CD14-positive monocyte (primary cell): ENCODE results near the gene TOM1. TPM values are rescaled to one million over a fixed set of nuclear protein-coding genes. Genes with fewer than 3 reads are reported as not detected.

ENCODE experiments used
- DNase-seq, 3 donors: peaks; one replicate each; pipeline ENCODE4 v3.0.0-alpha.2; 2011 to 2022
- H2AFZ ChIP-seq: 2 replicates; pipeline ENCODE4 v1.6.0; 2012; ENCODE audit warnings: mild to moderate bottlenecking, low read depth, low read length, inconsistent platforms; ENCODE audit not compliant: insufficient read depth, poor library complexity, severe bottlenecking
- H3K27ac ChIP-seq, 2 donors: 1 replicate in 1 of 2; 2 replicates in 1 of 2; pipeline ENCODE4 v1.5.1; 2012 to 2013; ENCODE audit warnings: low read length in 2 of 2, control low read depth in 1 of 2, inconsistent platforms in 1 of 2, low read depth in 1 of 2, mild to moderate bottlenecking in 1 of 2
- H3K27me3 ChIP-seq, 2 donors: one replicate each; pipeline versions ENCODE4 v1.6.0 to v1.6.1; 2011 to 2013; ENCODE audit warnings: low read length in 2 of 2; ENCODE audit not compliant: control insufficient read depth in 2 of 2, insufficient read depth in 2 of 2
- H3K36me3 ChIP-seq, 2 donors: replicated peaks in 1 of 2; 1 replicate in 1 of 2; 2 replicates in 1 of 2; pipeline versions ENCODE4 v1.5.1 to v1.6.1; 2012 to 2013; ENCODE audit warnings: low read length in 2 of 2, control low read depth in 1 of 2, inconsistent platforms in 1 of 2, mild to moderate bottlenecking in 1 of 2; ENCODE audit not compliant: insufficient read depth in 2 of 2, control insufficient read depth in 1 of 2
- H3K4me1 ChIP-seq, 2 donors: 1 replicate in 1 of 2; 2 replicates in 1 of 2; pipeline versions ENCODE4 v1.5.1 to v1.6.1; 2012 to 2013; ENCODE audit warnings: low read length in 2 of 2, control low read depth in 1 of 2, inconsistent platforms in 1 of 2, mild to moderate bottlenecking in 1 of 2, moderate library complexity in 1 of 2; ENCODE audit not compliant: insufficient read depth in 2 of 2, control insufficient read depth in 1 of 2
- H3K4me2 ChIP-seq: replicated peaks from 2 replicates; pipeline ENCODE3; 2012; ENCODE audit warnings: low read length, moderate library complexity, mild to moderate bottlenecking; ENCODE audit not compliant: poor library complexity, severe bottlenecking; ENCODE audit errors: extremely low read depth
- H3K4me3 ChIP-seq, 3 experiments: fragments of 200-600 bp in 1 of 3; sonication (generic) in 1 of 3; replicated peaks in 1 of 3; 1 replicate in 2 of 3; 2 replicates in 1 of 3; pipeline ENCODE4 v1.5.1; 2011 to 2013; ENCODE audit warnings: low read length in 3 of 3, mild to moderate bottlenecking in 3 of 3, control low read depth in 2 of 3, low read depth in 2 of 3, inconsistent platforms in 1 of 3, moderate library complexity in 1 of 3
- H3K79me2 ChIP-seq: 2 replicates; pipeline ENCODE4 v1.6.0; 2012; ENCODE audit warnings: mild to moderate bottlenecking, control low read depth, inconsistent platforms, low read length, moderate library complexity; ENCODE audit not compliant: insufficient read depth
- H3K9ac ChIP-seq: 2 replicates; pipeline ENCODE4 v1.6.0; 2017; ENCODE audit warnings: low read length, mild to moderate bottlenecking; ENCODE audit not compliant: insufficient read depth, poor library complexity, severe bottlenecking
- H3K9me3 ChIP-seq, 2 donors: replicated peaks in 1 of 2; 1 replicate in 1 of 2; 2 replicates in 1 of 2; pipeline versions ENCODE4 v1.5.1 to v1.6.1; 2012 to 2013; ENCODE audit warnings: low read length in 2 of 2, control low read depth in 1 of 2; ENCODE audit not compliant: control insufficient read depth in 1 of 2, insufficient read depth in 1 of 2
- H4K20me1 ChIP-seq: 2 replicates; pipeline ENCODE4 v1.6.0; 2012; ENCODE audit warnings: mild to moderate bottlenecking, low read length, control low read depth, moderate library complexity; ENCODE audit not compliant: insufficient read depth
- H3K27ac Mint-ChIP-seq, 7 donors: one replicate each; pipeline ENCODE4 v1.8.0; 2020; ENCODE audit warnings: mild to moderate bottlenecking in 7 of 7, mixed read lengths in 7 of 7, moderate library complexity in 6 of 7, inconsistent platforms in 2 of 7
- H3K27me3 Mint-ChIP-seq, 3 donors: one replicate each; pipeline ENCODE4 v1.8.0; 2021 to 2022; ENCODE audit warnings: low read depth in 3 of 3, mild to moderate bottlenecking in 3 of 3, mixed read lengths in 3 of 3, moderate library complexity in 3 of 3, inconsistent platforms in 1 of 3
- H3K36me3 Mint-ChIP-seq, 2 donors: one replicate each; pipeline ENCODE4 v1.8.0; 2020; ENCODE audit warnings: mixed read lengths in 2 of 2, inconsistent platforms in 1 of 2, mild to moderate bottlenecking in 1 of 2
- H3K4me1 Mint-ChIP-seq: one replicate; pipeline ENCODE4 v1.8.0; 2020; ENCODE audit warnings: mild to moderate bottlenecking, mixed read lengths
- H3K4me3 Mint-ChIP-seq, 2 donors: one replicate each; pipeline ENCODE4 v1.8.0; 2020; ENCODE audit warnings: mild to moderate bottlenecking in 2 of 2, mixed read lengths in 2 of 2, moderate library complexity in 1 of 2
- H3K9me3 Mint-ChIP-seq, 7 donors: one replicate each; pipeline ENCODE4 v1.8.0; 2020 to 2022; ENCODE audit warnings: mixed read lengths in 7 of 7, mild to moderate bottlenecking in 6 of 7, moderate library complexity in 6 of 7, inconsistent platforms in 2 of 7
- WGBS: methylation state at CpG from one replicate; pipeline ENCODE4 v1.1.5; 2013; ENCODE audit warnings: missing lambda C conversion rate; ENCODE audit not compliant: insufficient coverage; 5-methylcytosine and 5-hydroxymethylcytosine counted together
- intact Hi-C, 2 donors: fragments of 100-400 bp; cut with micrococcal nuclease; formaldehyde crosslinking; loops; one replicate each; pipeline versions ENCODE4 v1.15.0 to v1.15.1; 2023
- polyA plus RNA-seq, 3 donors: library from polyadenylated mRNA; depleted of rRNA in 1 of 3; unstranded in 2 of 3; stranded (reverse) in 1 of 3; fragments of 300-500 nt in 2 of 3; fragments of >200 nt in 1 of 3; fragmentation: Illumina TruSeq in 2 of 3; gene quantifications; 1 replicate in 2 of 3; 2 replicates in 1 of 3; pipeline ENCODE4 v1.2.3, GENCODE V29; 2012 to 2021
- TF ChIP-seq, protein P1 (sequence below): fragments of 200-600 bp; IDR thresholded peaks from one replicate; pipeline ENCODE4 v1.8.0; 2022; ENCODE audit warnings: antibody characterized with exemption, mild to moderate bottlenecking

The TOM1 gene
- polyA plus RNA-seq, 3 donors: 80.5 to 167 (median 120) TPM

DNA sequence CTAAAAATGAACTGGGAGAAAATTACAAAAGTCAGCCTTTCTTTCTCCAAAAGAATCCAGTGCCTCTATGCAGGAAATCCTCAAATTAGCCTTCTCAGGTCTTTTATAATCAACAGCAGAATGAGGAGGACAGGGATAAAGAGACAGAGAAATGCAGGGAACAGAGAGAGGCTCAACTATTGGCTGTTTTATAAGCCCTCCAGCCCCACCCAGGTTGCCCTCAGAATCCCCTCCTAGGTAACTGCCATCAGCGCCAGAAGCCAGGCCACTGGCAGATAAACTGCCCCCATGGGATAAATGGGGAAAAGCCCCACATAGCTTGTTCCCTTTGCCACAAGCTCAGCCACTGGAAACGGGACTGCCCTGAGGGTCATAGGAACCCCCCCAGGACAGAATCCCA, 70.3 kb downstream of the TOM1 start:
- peaks cover 46% of the 10 kb centered on the region for H3K4me1 Mint-ChIP-seq
- H3K9me3 Mint-ChIP-seq: peaks cover 0 to 2% (median 0%) of the 10 kb centered on the region in 7 donors
- H3K4me1 ChIP-seq: peaks cover 50 to 57% of the 10 kb centered on the region in 2 donors
- peak overlapping the region in 1 of 7 donors; percentile 15 for H3K27ac Mint-ChIP-seq
- no peaks in the 10 kb centered on the region for H4K20me1 ChIP-seq
- H3K79me2 ChIP-seq: no peaks in the 10 kb centered on the region
- peaks cover 0 to 9% (median 2%) of the 10 kb centered on the region in 3 donors for H3K27me3 Mint-ChIP-seq
- no peak overlapping the region for H3K27ac ChIP-seq
- no peaks in the 10 kb centered on the region for H3K9me3 ChIP-seq
- no peak overlapping the region for H3K4me3 ChIP-seq
- no peak overlapping the region for H3K4me2 ChIP-seq
- H2AFZ ChIP-seq: no peak overlapping the region
- DNase-seq: no peak
- no CpG with 5 or more reads among the region's 2 CpGs for WGBS
- no peak overlapping the region for H3K9ac ChIP-seq
- no peaks in the 10 kb centered on the region for H3K27me3 ChIP-seq
- intact Hi-C loops: no loop called here
- no peak overlapping the region for H3K4me3 Mint-ChIP-seq
- TF ChIP-seq, protein P1, sequence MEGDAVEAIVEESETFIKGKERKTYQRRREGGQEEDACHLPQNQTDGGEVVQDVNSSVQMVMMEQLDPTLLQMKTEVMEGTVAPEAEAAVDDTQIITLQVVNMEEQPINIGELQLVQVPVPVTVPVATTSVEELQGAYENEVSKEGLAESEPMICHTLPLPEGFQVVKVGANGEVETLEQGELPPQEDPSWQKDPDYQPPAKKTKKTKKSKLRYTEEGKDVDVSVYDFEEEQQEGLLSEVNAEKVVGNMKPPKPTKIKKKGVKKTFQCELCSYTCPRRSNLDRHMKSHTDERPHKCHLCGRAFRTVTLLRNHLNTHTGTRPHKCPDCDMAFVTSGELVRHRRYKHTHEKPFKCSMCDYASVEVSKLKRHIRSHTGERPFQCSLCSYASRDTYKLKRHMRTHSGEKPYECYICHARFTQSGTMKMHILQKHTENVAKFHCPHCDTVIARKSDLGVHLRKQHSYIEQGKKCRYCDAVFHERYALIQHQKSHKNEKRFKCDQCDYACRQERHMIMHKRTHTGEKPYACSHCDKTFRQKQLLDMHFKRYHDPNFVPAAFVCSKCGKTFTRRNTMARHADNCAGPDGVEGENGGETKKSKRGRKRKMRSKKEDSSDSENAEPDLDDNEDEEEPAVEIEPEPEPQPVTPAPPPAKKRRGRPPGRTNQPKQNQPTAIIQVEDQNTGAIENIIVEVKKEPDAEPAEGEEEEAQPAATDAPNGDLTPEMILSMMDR: no peak
- H3K36me3 ChIP-seq: no peaks in the 10 kb centered on the region
- H3K36me3 Mint-ChIP-seq: no peaks in the 10 kb centered on the region

DNA sequence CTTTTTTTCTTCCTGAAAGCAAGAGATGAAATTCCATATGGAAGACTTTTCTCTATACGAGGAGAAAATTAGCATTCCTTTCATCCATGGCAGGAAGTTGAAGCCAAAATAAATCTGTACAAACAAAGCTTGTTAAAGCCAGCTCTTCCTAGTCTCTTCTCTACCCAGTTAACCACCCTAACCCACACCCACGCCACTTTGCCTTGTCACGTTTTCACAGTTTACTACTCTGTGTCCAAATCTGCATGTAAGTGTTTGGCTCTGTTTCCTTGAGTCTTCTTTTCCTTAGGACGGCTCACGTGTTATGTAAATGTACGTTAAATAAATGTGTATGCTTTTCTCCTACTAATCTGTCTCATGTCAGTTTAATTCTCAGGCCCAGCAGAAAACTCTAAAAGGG, 74.1 kb downstream of the TOM1 start:
- intact Hi-C loops: no loop called here
- H3K9me3 ChIP-seq: no peaks in the 10 kb centered on the region
- no peak overlapping the region for H3K4me2 ChIP-seq
- H3K4me1 ChIP-seq: peaks cover 59 to 60% of the 10 kb centered on the region in 2 donors
- no peak overlapping the region for H3K27ac ChIP-seq
- H3K9ac ChIP-seq: no peak overlapping the region
- Mint-ChIP-seq H3K4me1 (peaks cover 52% of the 10 kb centered on the region), H3K36me3 (no peaks in the 10 kb centered on the region), H3K27ac (no peak overlapping the region), H3K9me3 (peaks cover 0 to 2% (median 0%) of the 10 kb centered on the region in 7 donors), H3K27me3 (peaks cover 0 to 2% (median 2%) of the 10 kb centered on the region in 3 donors), H3K4me3 (no peak overlapping the region)
- no peaks in the 10 kb centered on the region for H4K20me1 ChIP-seq
- no peak for DNase-seq
- H3K4me3 ChIP-seq: no peak overlapping the region
- no peaks in the 10 kb centered on the region for H3K27me3 ChIP-seq
- no peaks in the 10 kb centered on the region for H3K36me3 ChIP-seq
- H3K79me2 ChIP-seq: no peaks in the 10 kb centered on the region
- WGBS: 86% methylated on average over 1 of the region's 6 CpGs
- H2AFZ ChIP-seq: no peak overlapping the region
- TF ChIP-seq, protein P1: no peak
